ENCODE results near the gene ADGRF4.

DNA sequence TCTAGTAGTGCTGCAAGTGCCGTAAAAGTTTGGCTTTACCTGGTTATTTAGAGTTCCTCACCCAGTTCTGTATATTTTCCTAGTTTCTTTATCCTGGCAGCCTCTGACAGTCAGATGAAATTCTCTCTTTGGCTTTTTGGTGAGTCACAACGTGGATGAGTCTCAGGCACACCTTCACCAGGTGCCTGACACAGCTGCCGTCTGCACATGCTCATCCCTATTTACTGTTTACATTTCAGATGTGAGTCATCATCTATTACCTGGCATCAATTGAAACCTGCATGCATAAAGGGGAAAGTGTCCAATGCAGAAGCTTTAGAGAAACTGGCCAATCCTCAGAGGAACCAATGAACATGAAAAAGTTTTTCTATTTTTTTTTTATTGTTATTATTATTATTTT is 33.3 kb upstream of the ADGRF4 start:
- TF ChIP-seq, protein P1, sequence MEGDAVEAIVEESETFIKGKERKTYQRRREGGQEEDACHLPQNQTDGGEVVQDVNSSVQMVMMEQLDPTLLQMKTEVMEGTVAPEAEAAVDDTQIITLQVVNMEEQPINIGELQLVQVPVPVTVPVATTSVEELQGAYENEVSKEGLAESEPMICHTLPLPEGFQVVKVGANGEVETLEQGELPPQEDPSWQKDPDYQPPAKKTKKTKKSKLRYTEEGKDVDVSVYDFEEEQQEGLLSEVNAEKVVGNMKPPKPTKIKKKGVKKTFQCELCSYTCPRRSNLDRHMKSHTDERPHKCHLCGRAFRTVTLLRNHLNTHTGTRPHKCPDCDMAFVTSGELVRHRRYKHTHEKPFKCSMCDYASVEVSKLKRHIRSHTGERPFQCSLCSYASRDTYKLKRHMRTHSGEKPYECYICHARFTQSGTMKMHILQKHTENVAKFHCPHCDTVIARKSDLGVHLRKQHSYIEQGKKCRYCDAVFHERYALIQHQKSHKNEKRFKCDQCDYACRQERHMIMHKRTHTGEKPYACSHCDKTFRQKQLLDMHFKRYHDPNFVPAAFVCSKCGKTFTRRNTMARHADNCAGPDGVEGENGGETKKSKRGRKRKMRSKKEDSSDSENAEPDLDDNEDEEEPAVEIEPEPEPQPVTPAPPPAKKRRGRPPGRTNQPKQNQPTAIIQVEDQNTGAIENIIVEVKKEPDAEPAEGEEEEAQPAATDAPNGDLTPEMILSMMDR (IDR thresholded peaks at IDR 0.05; ENCODE audit: low read depth, low read length): no peak
- TF ChIP-seq EZH2phosphoT487 (IDR thresholded peaks at IDR 0.05; ENCODE audit: low read depth): no peak

Measured in OCI-LY3 (cell line).